Measurements from ENCODE around the gene COPE. TPM values are rescaled to one million over a fixed set of nuclear protein-coding genes. Genes with fewer than 3 reads are reported as not detected.

The COPE gene
- total and polyA plus RNA-seq, 4 donors, result 94.1 to 365 (median 275) TPM

GRCh38 chr19:18898081-18898606 lies 21.0 kb downstream of the COPE start:
- 62 to 76% methylated on average over 16 to 18 of the region's 18 CpGs for WGBS, 2 donors
- ATAC-seq (ENCODE audit: insufficient read depth, low FRiP score) (no peak), DNase-seq (peak; percentile 8 to 18 (median 13))
- Histone ChIP-seq H3K4me1 (ENCODE audit: control insufficient read depth in 5 of 5, insufficient read depth in 5 of 5, low read length in 5 of 5) (peaks cover 0 to 21% (median 0%) of the 10 kb centered on the region in 5 donors), H3K36me3 (ENCODE audit: control insufficient read depth in 4 of 4, insufficient read depth in 4 of 4, low read length in 4 of 4) (peaks cover 3 to 31% (median 15%) of the 10 kb centered on the region in 4 donors), H3K9me3 (ENCODE audit: control insufficient read depth in 4 of 4, insufficient read depth in 3 of 4, low read length in 3 of 4) (peaks cover 0 to 3% (median 0%) of the 10 kb centered on the region in 4 donors), H3K27ac (ENCODE audit: low read depth in 1 of 2, low read length in 1 of 2) (no peak overlapping the region), H3K27me3 (ENCODE audit: control insufficient read depth in 3 of 3, insufficient read depth in 3 of 3, low read length in 2 of 3) (peaks cover 0 to 7% (median 0%) of the 10 kb centered on the region in 3 donors), H3K4me3 (no peak overlapping the region), H3K9ac (ENCODE audit: insufficient read depth in 1 of 2, low read length in 2 of 2) (no peak overlapping the region)
- TF ChIP-seq, protein P1, sequence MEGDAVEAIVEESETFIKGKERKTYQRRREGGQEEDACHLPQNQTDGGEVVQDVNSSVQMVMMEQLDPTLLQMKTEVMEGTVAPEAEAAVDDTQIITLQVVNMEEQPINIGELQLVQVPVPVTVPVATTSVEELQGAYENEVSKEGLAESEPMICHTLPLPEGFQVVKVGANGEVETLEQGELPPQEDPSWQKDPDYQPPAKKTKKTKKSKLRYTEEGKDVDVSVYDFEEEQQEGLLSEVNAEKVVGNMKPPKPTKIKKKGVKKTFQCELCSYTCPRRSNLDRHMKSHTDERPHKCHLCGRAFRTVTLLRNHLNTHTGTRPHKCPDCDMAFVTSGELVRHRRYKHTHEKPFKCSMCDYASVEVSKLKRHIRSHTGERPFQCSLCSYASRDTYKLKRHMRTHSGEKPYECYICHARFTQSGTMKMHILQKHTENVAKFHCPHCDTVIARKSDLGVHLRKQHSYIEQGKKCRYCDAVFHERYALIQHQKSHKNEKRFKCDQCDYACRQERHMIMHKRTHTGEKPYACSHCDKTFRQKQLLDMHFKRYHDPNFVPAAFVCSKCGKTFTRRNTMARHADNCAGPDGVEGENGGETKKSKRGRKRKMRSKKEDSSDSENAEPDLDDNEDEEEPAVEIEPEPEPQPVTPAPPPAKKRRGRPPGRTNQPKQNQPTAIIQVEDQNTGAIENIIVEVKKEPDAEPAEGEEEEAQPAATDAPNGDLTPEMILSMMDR (IDR thresholded peaks at IDR 0.05; ENCODE audit: control extremely low read depth, extremely low read depth), result no peak

DNA sequence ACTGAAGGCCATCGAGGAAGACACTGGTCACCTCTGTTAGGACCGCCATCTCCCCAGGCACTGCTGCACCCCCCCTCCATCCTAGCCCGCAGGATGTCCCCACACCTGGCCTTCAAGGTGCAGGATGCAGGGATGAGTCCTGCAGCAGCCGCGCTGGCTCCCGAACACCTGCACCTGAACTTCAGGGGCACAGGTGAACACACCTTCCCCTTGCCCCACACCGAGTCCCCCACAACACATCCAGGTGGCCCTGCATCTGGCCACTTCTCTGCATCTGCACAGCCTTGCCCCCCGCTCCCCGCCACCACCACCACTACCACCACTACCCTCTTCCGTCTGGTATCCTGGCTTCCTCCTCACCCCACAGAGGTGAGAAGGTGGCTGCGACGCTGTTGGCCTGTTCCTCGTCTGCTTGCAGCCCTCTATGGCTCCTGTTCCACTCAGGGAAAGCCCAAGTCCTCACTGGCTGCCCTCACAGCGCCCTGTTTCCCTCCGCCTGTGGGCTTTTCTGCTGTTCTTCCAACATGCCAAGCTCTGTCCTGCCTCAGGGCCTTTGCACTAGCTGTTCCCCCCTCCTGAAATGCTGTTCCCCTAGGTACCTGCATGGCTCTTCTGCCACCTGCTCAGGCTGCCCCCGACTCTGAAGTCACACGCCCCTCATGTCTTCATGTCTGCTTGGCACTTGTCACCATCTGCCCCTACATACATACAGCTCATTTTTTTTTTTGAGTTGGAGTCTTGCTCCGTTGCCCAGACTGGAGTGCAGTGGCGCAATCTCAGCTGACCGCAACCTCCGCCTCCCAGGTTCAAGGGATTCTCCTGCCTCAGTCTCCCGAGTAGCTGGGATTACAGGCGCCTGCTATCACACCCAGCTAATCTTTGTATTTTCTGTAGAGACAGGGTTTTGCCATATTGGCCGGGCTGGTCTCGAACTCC lies 21.8 kb downstream of the COPE start:
- 87 to 91% methylated on average over 25 of the region's 25 CpGs for WGBS, 2 donors
- no peak overlapping the region for H3K9ac ChIP-seq (ENCODE audit: insufficient read depth in 1 of 2, low read length in 2 of 2)
- H3K4me1 ChIP-seq (ENCODE audit: control insufficient read depth in 5 of 5, insufficient read depth in 5 of 5, low read length in 5 of 5), result peaks cover 0 to 21% (median 0%) of the 10 kb centered on the region in 5 donors
- peak in 1 of 3 donors; percentile 11 for DNase-seq
- no peak overlapping the region for H3K27ac ChIP-seq (ENCODE audit: low read depth in 1 of 2, low read length in 1 of 2)
- TF ChIP-seq, protein P1 (IDR thresholded peaks at IDR 0.05; ENCODE audit: control extremely low read depth, extremely low read depth), result no peak
- H3K36me3 ChIP-seq (ENCODE audit: control insufficient read depth in 4 of 4, insufficient read depth in 4 of 4, low read length in 4 of 4), result peaks cover 3 to 26% (median 11%) of the 10 kb centered on the region in 4 donors
- no peak for ATAC-seq (ENCODE audit: insufficient read depth, low FRiP score)
- H3K4me3 ChIP-seq, result no peak overlapping the region
- peaks cover 0 to 8% (median 0%) of the 10 kb centered on the region in 3 donors for H3K27me3 ChIP-seq (ENCODE audit: control insufficient read depth in 3 of 3, insufficient read depth in 3 of 3, low read length in 2 of 3)
- H3K9me3 ChIP-seq (ENCODE audit: control insufficient read depth in 4 of 4, insufficient read depth in 3 of 4, low read length in 3 of 4), result peaks cover 0 to 3% (median 0%) of the 10 kb centered on the region in 4 donors

DNA sequence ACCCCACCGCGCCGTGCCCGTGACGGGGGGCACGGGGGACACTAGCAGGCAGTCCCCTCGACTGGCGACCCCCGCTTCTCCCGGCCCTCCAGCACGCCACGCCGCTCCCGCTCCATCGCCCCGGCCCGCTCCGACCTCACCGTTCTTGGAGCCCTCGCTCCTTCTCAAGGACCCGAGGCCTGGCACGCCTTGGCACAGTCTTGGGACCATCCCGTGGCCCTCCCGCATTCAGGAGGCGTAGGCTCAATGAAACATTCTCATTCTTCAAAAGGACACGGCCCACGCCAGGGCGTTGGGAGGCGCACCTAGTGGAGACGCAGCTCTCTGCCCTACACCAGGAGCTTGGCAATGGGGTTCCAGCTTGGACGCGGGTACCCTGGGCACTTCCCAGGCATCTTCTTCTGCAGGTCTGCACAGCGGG lies 22.8 kb downstream of the COPE start:
- Histone ChIP-seq H3K4me3 (no peak overlapping the region), H3K27ac (ENCODE audit: low read depth in 1 of 2, low read length in 1 of 2) (no peak overlapping the region), H3K9ac (ENCODE audit: insufficient read depth in 1 of 2, low read length in 2 of 2) (no peak overlapping the region), H3K36me3 (ENCODE audit: control insufficient read depth in 4 of 4, insufficient read depth in 4 of 4, low read length in 4 of 4) (peaks cover 2 to 25% (median 9%) of the 10 kb centered on the region in 4 donors), H3K4me1 (ENCODE audit: control insufficient read depth in 5 of 5, insufficient read depth in 5 of 5, low read length in 5 of 5) (peaks cover 0 to 21% (median 0%) of the 10 kb centered on the region in 5 donors), H3K27me3 (ENCODE audit: control insufficient read depth in 3 of 3, insufficient read depth in 3 of 3, low read length in 2 of 3) (peaks cover 0 to 8% (median 0%) of the 10 kb centered on the region in 3 donors), H3K9me3 (ENCODE audit: control insufficient read depth in 4 of 4, insufficient read depth in 3 of 4, low read length in 3 of 4) (peaks cover 0 to 3% (median 0%) of the 10 kb centered on the region in 4 donors)
- ATAC-seq (ENCODE audit: insufficient read depth, low FRiP score) (no peak), DNase-seq (peak in 2 of 3 donors; percentile 9 to 16)
- WGBS, 2 donors, result 14 to 15% methylated on average over 27 to 33 of the region's 33 CpGs
- TF ChIP-seq, protein P1 (IDR thresholded peaks at IDR 0.05; ENCODE audit: control extremely low read depth, extremely low read depth), result no peak
